Activated naive CD8-positive, alpha-beta T cell treated with anti-CD3 and anti-CD28 coated beads, Interleukin-2, amount 50 U/mL, for 16 hours (primary cell): ENCODE data around the gene CEP250.
"Not testable (repeated sequence)": the region's sequence is repeated elsewhere in the genome, so short reads cannot be mapped to it uniquely, and the experiment has no call there.

Experiments
- DNase-seq: peaks from one replicate; pipeline ENCODE4 v3.0.0-alpha.2; 2020; ENCODE audit warnings: low read depth, low spot score

The CEP250 gene

GRCh38 chr20:35451295-35451694 is 4.1 kb upstream of the CEP250 start:
- DNase-seq, result no peak

- DNase-seq, result no peak
Observed at GRCh38 chr20:35453647-35454046, 1.8 kb upstream of the CEP250 start.

GRCh38 chr20:35456700-35457099 is 1.3 kb downstream of the CEP250 start:
- not testable (repeated sequence) for DNase-seq

- DNase-seq, result not testable (repeated sequence)
Observed at GRCh38 chr20:35457539-35457938, 2.1 kb downstream of the CEP250 start.

- no peak for DNase-seq
Observed at GRCh38 chr20:35458388-35458787, 3.0 kb downstream of the CEP250 start.

- no peak for DNase-seq
Observed at GRCh38 chr20:35461620-35462019, 6.2 kb downstream of the CEP250 start.

GRCh38 chr20:35462351-35462750 is 7.0 kb downstream of the CEP250 start:
- DNase-seq, result no peak

GRCh38 chr20:35463455-35464300 is 8.3 kb downstream of the CEP250 start:
- DNase-seq, result peak; percentile 27

- no peak for DNase-seq
Observed at GRCh38 chr20:35465976-35466375, 10.6 kb downstream of the CEP250 start.

GRCh38 chr20:35466856-35467255 is 11.5 kb downstream of the CEP250 start:
- DNase-seq, result no peak

- DNase-seq, result no peak
Observed at GRCh38 chr20:35467339-35468224, 12.2 kb downstream of the CEP250 start.

GRCh38 chr20:35468671-35469334 is 13.4 kb downstream of the CEP250 start:
- no peak for DNase-seq

- no peak for DNase-seq
Observed at GRCh38 chr20:35472209-35472608, 16.8 kb downstream of the CEP250 start.

- no peak for DNase-seq
Observed at GRCh38 chr20:35473684-35474083, 18.3 kb downstream of the CEP250 start.

- no peak for DNase-seq
Observed at GRCh38 chr20:35474303-35474871, 19.0 kb downstream of the CEP250 start.

- DNase-seq, result no peak
Observed at GRCh38 chr20:35476288-35476687, 20.9 kb downstream of the CEP250 start.

- no peak for DNase-seq
Observed at GRCh38 chr20:35478804-35479472, 23.5 kb downstream of the CEP250 start.

GRCh38 chr20:35479798-35480197 is 24.4 kb downstream of the CEP250 start:
- DNase-seq, result no peak

GRCh38 chr20:35487479-35487878 is 32.1 kb downstream of the CEP250 start:
- DNase-seq, result no peak

GRCh38 chr20:35489717-35490116 is 34.3 kb downstream of the CEP250 start:
- DNase-seq, result no peak

- DNase-seq, result peak; percentile 20
Observed at GRCh38 chr20:35490736-35491181, 35.4 kb downstream of the CEP250 start.
